HG02870 (cell line): ENCODE data around the gene USF2.
"Not testable (repeated sequence)": the region's sequence is repeated elsewhere in the genome, so short reads cannot be mapped to it uniquely, and the experiment has no call there.

Source experiments
- ATAC-seq: cut with Tn5 transposase; IDR thresholded peaks from one replicate; pipeline ENCODE4 v1.9.1; 2021; ENCODE audit warnings: mild to moderate bottlenecking, moderate library complexity; ENCODE audit not compliant: unreplicated experiment

USF2 gene

GRCh38 chr19:35268536-35269437 lies at the start of gene USF2:
USF2 (plus strand) TSS chr19:35268962; CDS start chr19:35269102, 140 bp downstream.
- ATAC-seq: peak; percentile 4

DNA sequence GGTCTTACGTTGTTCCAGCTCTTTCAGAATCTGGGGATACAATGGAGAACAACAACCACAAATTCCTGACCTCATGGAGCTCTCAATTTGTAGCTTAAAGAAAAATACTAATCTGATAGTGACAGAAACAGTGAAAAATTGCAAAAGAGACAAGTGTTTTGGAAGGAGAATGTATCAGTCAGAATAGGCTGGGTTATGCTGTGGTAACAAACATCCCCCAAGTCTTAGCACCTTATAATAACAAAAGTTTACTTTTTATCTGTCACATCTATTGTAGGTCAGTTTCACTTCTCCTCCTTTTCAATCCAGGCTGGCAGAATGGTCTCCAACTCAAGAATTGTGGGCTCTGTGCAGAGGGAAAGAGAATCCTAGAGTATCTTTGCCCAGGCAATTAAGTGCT lies 49.8 kb upstream of the USF2 start:
- ATAC-seq: no peak

DNA sequence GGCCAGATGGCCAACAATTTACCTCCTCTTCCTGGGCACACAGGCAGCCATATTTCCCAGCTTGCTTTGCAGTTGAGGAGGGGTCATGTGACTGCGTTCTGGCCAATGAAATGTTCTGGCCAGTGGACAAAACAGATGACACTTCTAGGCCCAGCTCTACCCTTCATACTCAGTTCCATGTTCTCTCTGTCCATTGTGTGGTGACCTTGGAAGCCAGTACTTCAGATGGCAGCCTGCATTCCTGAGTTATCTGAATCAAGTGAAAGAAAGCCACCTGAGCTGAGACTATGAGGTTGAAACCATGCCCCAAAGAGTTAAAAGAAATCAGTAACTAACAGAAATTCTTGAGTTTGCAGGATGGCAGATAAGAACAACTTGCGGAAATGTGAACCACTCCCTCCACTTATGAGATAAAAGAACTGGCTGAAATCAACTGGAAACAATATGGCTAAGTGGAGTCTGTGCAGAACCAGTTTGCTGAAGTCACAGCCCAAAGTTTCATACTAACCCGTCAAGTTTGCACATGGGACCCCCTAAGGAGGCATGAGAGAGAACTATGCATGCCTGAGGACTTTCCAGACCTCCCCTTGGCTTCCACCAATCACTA lies 48.3 kb upstream of the USF2 start:
- no peak for ATAC-seq

DNA sequence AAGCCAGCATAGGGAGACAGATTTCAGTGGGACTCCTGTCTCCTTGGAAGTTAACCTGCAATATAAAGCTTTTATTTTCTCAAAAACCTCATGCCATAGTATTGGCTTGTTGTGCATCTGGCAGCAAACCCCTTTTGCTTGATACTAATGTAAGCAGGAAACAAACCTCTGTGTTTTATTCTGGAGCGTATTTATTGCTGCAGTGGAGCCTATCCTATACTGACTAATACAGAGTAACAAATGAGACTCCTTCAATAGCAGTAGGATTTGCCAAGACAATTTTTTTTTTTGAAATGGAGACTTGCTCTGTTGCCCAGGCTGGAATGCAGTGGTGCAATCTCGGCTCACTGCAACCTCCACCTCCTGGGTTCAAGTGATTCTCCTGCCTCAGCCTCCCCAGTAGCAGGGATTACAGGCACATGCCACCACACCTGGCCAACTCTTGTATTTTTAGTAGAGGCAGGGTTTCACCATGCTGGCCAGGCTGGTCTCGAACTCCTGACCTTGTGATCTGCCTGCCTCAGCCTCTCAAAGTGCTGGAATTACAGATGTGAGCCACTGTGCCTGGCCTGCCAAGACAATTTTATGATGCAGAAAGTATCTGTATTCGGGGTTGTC lies 47.7 kb upstream of the USF2 start:
- ATAC-seq: not testable (repeated sequence)

- ATAC-seq: no peak
Observed at GRCh38 chr19:35222373-35223015, 46.3 kb upstream of the USF2 start.

DNA sequence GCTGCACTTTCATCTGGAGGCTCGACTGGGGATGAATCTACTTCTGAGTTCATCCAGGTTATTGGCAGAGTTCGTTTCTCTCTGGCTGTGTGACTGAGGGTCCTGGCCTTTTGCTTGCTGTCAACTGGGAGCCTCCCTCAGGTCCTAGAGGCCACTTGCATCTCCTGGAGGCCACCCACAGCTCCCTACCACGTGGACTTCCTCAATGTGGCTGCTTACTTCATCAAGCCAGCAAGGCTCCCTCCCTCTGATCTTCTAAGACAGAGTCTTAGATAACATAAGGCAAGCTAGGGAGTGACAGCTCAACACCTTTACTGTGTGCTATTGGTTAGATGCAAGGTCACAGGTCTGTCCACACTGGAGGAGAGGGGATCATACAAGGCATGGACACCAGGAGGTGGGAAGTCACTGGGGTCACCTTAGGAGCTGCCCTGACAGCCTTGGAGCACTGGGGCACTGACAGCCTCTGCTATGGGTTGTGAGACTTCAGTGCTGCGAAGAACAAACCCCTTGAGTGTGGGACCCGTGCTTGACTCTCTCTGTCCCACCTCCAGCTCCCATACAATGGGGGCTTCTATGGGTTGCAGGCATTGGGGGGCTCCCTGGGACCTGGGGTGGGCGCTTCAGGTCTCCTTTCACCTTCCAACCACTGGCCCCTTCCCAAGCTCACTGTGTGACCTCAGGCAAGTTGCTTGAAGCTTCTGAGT lies 45.5 kb upstream of the USF2 start:
- ATAC-seq: no peak

DNA sequence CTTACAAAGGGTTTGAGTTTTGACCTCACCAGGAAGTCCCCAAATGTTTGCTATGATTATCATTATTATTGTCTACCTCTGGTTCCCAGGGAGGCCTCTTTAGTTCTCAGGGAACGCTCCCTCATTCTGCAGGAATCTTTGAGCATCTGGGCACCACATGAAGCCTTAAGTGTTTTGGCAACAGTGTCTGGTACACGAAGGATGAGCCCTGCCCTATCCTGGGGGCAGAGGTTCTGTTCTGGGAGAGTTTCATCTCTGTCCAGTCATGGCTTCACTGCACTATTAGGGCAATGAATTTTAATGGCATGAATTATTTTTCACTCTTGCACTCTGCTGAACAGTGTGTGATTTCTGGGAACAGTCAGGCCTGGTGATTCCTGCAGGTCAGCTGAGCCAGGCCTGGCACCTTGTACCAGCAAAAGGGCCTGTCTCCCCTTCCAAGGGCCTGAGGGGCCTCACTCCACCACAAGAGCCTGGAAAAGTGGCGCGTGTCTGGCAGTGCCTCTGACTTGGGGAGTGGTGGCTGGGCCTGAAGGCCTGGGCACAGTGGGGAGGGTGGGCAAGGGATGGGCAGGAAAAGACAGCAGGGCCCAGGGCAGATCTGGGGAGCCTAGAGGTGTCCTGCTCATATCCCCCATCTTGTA lies 44.8 kb upstream of the USF2 start:
- ATAC-seq: no peak

- no peak for ATAC-seq
Observed at GRCh38 chr19:35224681-35225571, 43.8 kb upstream of the USF2 start.

GRCh38 chr19:35225951-35226350 lies 42.8 kb upstream of the USF2 start:
- ATAC-seq: no peak

- ATAC-seq: no peak
Observed at GRCh38 chr19:35226748-35227147, 42.0 kb upstream of the USF2 start.

DNA sequence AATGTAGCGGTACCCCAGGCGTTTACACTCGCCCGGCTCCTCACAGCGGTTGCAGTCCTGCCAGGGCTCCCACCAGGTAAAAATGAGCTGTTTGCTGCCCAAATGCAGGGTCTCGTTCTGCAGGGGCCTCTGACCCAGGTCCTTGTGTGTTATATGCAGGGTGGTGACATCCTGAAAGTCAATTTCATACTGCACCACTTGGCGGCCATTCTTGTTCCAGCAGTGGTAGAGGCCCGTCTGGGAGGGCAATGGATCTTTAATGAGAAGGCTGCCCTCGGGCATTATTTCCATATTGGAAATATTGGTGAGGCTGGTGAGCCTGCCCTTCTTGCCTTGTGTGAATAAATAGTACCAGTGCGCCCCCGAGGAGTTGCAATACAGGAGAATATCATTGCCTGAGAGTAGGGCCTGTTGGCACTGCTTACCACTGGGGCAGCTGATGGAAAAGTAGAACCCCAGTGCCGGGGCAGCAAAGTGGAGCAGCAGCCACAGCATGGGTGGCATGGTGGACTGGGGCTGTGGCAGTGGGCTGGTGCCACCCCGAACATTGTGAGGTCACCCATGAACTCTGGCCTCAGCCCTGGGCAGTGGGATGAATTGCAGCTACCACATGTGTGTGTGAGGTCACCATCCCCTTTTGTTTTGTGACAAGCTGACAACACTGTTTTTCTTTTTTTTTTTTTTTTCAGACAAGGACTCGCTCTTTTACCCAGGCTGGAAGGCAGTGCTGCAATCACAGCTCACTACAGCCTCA lies 40.4 kb upstream of the USF2 start, which contains the start of gene FAM187B:
FAM187B (minus strand) TSS at position 563 of the 754 bp plus-strand sequence; CDS start at position 504, 59 bp downstream.
- ATAC-seq: no peak

GRCh38 chr19:35229601-35230000 lies 39.2 kb upstream of the USF2 start:
- no peak for ATAC-seq

DNA sequence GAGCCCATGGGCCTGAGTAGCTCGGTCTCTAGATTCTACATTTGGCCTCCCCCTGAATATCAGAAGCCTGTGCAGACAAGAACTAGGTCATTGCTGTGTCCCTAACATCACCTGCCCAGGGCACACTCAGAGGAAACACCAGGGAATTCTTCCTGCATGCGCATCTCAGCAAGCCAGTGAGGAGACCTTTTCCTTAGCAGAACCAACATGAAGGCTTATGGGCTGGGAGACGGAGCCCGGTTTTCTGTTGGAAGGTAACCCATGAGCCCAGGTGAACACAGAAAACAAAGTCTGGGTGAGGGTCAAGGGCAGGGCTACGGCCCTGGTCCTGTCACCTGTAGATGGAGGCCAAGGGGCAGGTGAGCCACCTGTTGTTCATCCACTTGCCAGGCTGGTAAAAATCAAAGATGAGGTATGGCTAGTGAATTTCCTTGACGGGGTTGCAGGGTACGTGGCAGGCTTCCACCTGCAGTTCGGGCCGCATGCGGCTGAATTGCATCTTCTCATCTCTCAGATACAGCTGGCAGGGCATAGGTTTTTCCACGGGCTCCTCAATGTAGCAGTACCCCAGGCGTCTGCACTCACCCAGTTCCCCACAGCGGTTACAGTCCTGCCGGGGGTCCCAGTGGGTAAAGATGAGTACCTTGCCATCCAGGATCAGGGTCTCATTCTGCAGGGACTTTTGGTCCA lies 36.7 kb upstream of the USF2 start:
- no peak for ATAC-seq

DNA sequence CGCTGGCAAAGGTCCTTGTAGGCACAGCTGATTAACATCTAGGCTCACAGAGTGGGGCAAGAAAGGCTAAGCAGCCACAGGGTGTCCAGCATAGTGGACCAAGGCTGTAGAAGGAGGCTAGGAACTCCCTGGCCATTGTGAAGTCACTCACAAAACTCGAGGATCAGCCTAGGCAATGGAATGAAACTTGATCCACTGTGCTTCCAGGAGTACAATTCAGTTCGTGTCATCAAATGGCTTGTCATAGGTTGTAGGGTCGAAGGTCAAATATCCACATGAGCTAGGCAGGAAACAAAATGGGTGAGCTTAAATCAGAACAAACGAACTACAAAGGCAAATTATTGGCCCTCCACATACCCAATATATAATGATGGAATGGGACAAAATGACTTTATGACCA lies 35.9 kb upstream of the USF2 start:
- ATAC-seq: no peak

- no peak for ATAC-seq
Observed at GRCh38 chr19:35236638-35237400, 31.9 kb upstream of the USF2 start.

DNA sequence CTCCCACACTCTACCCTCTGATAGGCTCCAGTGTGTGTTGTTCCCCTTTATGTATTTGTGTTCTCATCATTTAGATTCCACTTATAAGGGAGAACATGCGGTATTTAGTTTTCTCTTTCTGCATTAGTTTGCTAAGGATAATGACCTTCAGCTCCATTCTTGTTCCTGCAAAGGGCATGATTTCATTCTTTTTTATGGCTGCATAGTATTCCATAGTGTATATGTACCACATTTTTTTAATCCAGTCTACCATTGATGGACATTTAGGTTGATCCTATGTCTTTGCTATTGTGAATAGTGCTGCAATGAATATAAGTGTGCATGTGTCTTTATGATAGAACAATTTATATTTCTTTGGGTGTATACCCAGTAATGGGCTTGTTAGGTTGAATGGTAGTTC lies 29.2 kb upstream of the USF2 start:
- not testable (repeated sequence) for ATAC-seq

DNA sequence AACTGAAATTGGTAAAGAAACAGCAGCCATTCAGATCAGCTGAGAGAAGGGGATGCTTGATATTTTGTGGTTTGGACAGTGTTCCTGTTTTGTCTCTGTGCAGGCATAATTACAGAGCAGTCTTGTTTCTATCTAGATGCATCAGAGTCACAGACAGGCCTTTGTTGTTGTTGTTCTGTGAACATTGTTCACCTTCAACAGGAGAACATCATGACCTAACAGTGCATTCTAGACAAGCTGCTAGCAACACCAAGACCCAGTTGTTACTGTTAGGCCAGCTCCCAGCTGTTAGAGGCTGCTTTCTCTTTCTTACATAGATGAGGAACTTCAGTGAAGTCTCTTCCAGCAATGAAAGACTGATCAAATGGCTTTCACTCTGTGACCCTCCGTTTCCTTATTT lies 28.4 kb upstream of the USF2 start:
- ATAC-seq: no peak
